PC-3 (cell line): Measurements from ENCODE around the gene FSCN2.

Experiments used
- CTCF ChIP-seq: fragments of 300-600 bp; sonication (generic); conservative IDR thresholded peaks from 2 replicates; pipeline ENCODE4 v1.5.1; 2017; ENCODE audit warnings: antibody characterized with exemption, low read depth, mild to moderate bottlenecking, low read length
- EZH2phosphoT487 ChIP-seq: fragments of 300-600 bp; sonication (generic); IDR thresholded peaks from 2 replicates; pipeline ENCODE4 v1.6.1; 2018; ENCODE audit warnings: mild to moderate bottlenecking, antibody characterized with exemption, low read length, borderline replicate concordance

DNA sequence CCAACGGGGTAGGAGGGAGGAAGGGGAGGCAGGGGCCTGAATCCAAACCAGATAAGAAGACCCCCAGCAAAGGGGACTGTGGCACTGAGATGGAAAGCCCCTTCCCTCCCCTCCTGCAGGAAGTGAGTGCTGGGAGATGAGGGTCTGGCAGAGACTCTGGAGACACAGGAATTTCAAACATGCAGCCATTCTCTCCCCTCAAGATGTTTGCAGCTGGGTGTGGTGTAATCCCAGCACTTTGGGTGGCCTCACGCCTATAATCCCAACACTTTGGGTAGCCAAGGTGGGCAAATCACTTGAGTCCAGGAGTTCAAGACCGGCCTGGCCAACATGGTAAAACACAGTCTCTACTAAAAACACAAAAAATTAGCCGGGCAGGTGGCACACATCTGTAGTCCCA, 57.9 kb downstream of the FSCN2 start:
- TF ChIP-seq CTCF (no peak), EZH2phosphoT487 (no peak)
